HepG2 (cell line): ENCODE measurements around the gene TAP1. TPM values are rescaled to one million over a fixed set of nuclear protein-coding genes. Genes with fewer than 3 reads are reported as not detected.

Experiments
- ATF1 ChIP-seq: IDR thresholded peaks from 2 replicates; pipeline ENCODE4 v1.6.1; 2016; ENCODE audit warnings: mild to moderate bottlenecking, control low read depth
- BHLHE40 ChIP-seq: IDR thresholded peaks from 2 replicates; pipeline ENCODE4 v1.6.1; 2011; ENCODE audit warnings: low read length, improper control_type of control experiment
- CAMTA2 ChIP-seq: sonication (generic); formaldehyde crosslinking; IDR thresholded peaks from 2 replicates; pipeline ENCODE4 v1.4.0; 2020; ENCODE audit warnings: mild to moderate bottlenecking, missing genetic modification reagents, borderline replicate concordance
- E2F5 ChIP-seq: sonication (generic); formaldehyde crosslinking; conservative IDR thresholded peaks from 2 replicates; pipeline ENCODE4 v1.4.0; 2020; ENCODE audit warnings: missing genetic modification reagents
- ERF ChIP-seq: IDR thresholded peaks from 2 replicates; pipeline ENCODE4 v1.6.1; 2018; ENCODE audit warnings: missing biosample characterization, missing genetic modification reagents
- FUBP1 ChIP-seq: sonication (generic); formaldehyde crosslinking; IDR thresholded peaks from 2 replicates; pipeline ENCODE4 v1.5.1; 2020; ENCODE audit warnings: missing genetic modification reagents, mild to moderate bottlenecking, borderline replicate concordance
- GPN1 ChIP-seq: sonication (generic); formaldehyde crosslinking; IDR thresholded peaks from 2 replicates; pipeline ENCODE4 v1.5.1; 2020; ENCODE audit warnings: missing genetic modification reagents, borderline replicate concordance
- HOXA7 ChIP-seq: sonication (generic); formaldehyde crosslinking; IDR thresholded peaks from 2 replicates; pipeline ENCODE4 v1.8.1; 2022; ENCODE audit warnings: mild to moderate bottlenecking, missing genetic modification reagents, moderate library complexity
- LBX2 ChIP-seq: sonication (generic); formaldehyde crosslinking; IDR thresholded peaks from 2 replicates; pipeline ENCODE4 v1.5.0; 2020; ENCODE audit warnings: missing genetic modification reagents, mild to moderate bottlenecking, borderline replicate concordance
- MAFF ChIP-seq: IDR thresholded peaks from 2 replicates; pipeline ENCODE4 v1.6.1; 2011; ENCODE audit warnings: low read depth, low read length, improper control_type of control experiment
- MEIS2 ChIP-seq: sonication (generic); formaldehyde crosslinking; IDR thresholded peaks from 2 replicates; pipeline ENCODE4 v1.9.0; 2021; ENCODE audit warnings: mild to moderate bottlenecking, missing genetic modification reagents
- PRMT3 ChIP-seq: sonication (generic); formaldehyde crosslinking; IDR thresholded peaks from 2 replicates; pipeline ENCODE4 v1.8.1; 2022; ENCODE audit warnings: low read depth, mild to moderate bottlenecking, moderate library complexity, missing genetic modification reagents, borderline replicate concordance
- SNAPC2 ChIP-seq: sonication (generic); formaldehyde crosslinking; IDR thresholded peaks from 2 replicates; pipeline ENCODE4 v1.8.1; 2022; ENCODE audit warnings: mild to moderate bottlenecking, missing genetic modification reagents
- TEAD2 ChIP-seq: sonication (generic); formaldehyde crosslinking; IDR thresholded peaks from 2 replicates; pipeline ENCODE4 v1.9.0; 2021; ENCODE audit warnings: missing genetic modification reagents
- TOE1 ChIP-seq: sonication (generic); formaldehyde crosslinking; IDR thresholded peaks from 2 replicates; pipeline ENCODE4 v1.4.0; 2020; ENCODE audit warnings: mild to moderate bottlenecking, missing genetic modification reagents
- ZEB1 ChIP-seq: IDR thresholded peaks from 2 replicates; pipeline ENCODE4 v1.6.1; 2012; ENCODE audit warnings: mild to moderate bottlenecking, low read depth, inconsistent platforms; ENCODE audit not compliant: insufficient replicate concordance
- ZFAT ChIP-seq: sonication (generic); formaldehyde crosslinking; conservative IDR thresholded peaks from 2 replicates; pipeline ENCODE4 v1.8.1; 2023; ENCODE audit warnings: missing genetic modification reagents, inconsistent platforms
- ZFP36 ChIP-seq: fragments of 150-350 bp; IDR thresholded peaks from 2 replicates; pipeline ENCODE4 v1.6.1; 2018; ENCODE audit warnings: borderline replicate concordance, low read length, low read depth; ENCODE audit not compliant: partially characterized antibody
- ZFP36L2 ChIP-seq: sonication (generic); formaldehyde crosslinking; IDR thresholded peaks from 2 replicates; pipeline ENCODE4 v1.4.0; 2020; ENCODE audit warnings: missing genetic modification reagents
- ZIK1 ChIP-seq: sonication (generic); formaldehyde crosslinking; IDR thresholded peaks from 2 replicates; pipeline ENCODE4 v1.5.0; 2020; ENCODE audit warnings: mild to moderate bottlenecking, low read depth, missing genetic modification reagents, borderline replicate concordance
- ZNF282 ChIP-seq: fragments of 450-650 bp; IDR thresholded peaks from 2 replicates; pipeline ENCODE4 v1.6.1; 2018; ENCODE audit not compliant: partially characterized antibody
- ZNF296 ChIP-seq: sonication (generic); formaldehyde crosslinking; conservative IDR thresholded peaks from 2 replicates; pipeline ENCODE4 v1.5.0; 2020; ENCODE audit warnings: mild to moderate bottlenecking, missing genetic modification reagents
- ZNF335 ChIP-seq: sonication (generic); formaldehyde crosslinking; IDR thresholded peaks from 2 replicates; pipeline ENCODE4 v1.4.0; 2020; ENCODE audit warnings: missing genetic modification reagents
- ZNF431 ChIP-seq: sonication (generic); formaldehyde crosslinking; IDR thresholded peaks from 2 replicates; pipeline ENCODE4 v1.9.0; 2022; ENCODE audit warnings: missing genetic modification reagents, low read depth, mild to moderate bottlenecking, borderline replicate concordance
- ZNF501 ChIP-seq: sonication (generic); formaldehyde crosslinking; IDR thresholded peaks from 2 replicates; pipeline ENCODE4 v1.5.1; 2020; ENCODE audit warnings: mild to moderate bottlenecking, moderate library complexity, missing genetic modification reagents
- ZNF546 ChIP-seq: sonication (generic); formaldehyde crosslinking; conservative IDR thresholded peaks from 2 replicates; pipeline ENCODE4 v1.8.1; 2023; ENCODE audit warnings: mild to moderate bottlenecking, missing genetic modification reagents
- polyA plus RNA-seq, 8 experiments: library from polyadenylated mRNA; depleted of rRNA in 3 of 8; stranded (reverse) in 7 of 8; unstranded in 1 of 8; fragments of >200 nt; fragmentation: Illumina TruSeq in 4 of 8; extraction: Trizol in 4 of 8; gene quantifications; 2 replicates each; pipeline versions ENCODE4 v1.2.1 to v1.2.3, GENCODE V29; 2011 to 2016; ENCODE audit warnings: low read depth in 4 of 8, missing spikeins in 1 of 8, mixed read lengths in 1 of 8; ENCODE audit not compliant: insufficient read depth in 1 of 8
- total RNA-seq, 5 experiments: library from RNA; depleted of rRNA; stranded (reverse); fragments of >200 nt; fragmentation: Illumina TruSeq; extraction: Trizol; gene quantifications; 2 replicates each; pipeline ENCODE4 v1.2.3, GENCODE V29; 2016; ENCODE audit warnings: low read depth in 1 of 5
- TF ChIP-seq, protein P1 (sequence below): IDR thresholded peaks from 2 replicates; pipeline ENCODE4 v1.6.1; 2016; ENCODE audit warnings: missing genetic modification reagents, missing compliant biosample characterization

TAP1 gene
- total and polyA plus RNA-seq, 2 of the 13 experiments (the other 11 are each of a cell fraction or from before 2014, with no cell fraction given): 31.2 to 52.2 TPM

DNA sequence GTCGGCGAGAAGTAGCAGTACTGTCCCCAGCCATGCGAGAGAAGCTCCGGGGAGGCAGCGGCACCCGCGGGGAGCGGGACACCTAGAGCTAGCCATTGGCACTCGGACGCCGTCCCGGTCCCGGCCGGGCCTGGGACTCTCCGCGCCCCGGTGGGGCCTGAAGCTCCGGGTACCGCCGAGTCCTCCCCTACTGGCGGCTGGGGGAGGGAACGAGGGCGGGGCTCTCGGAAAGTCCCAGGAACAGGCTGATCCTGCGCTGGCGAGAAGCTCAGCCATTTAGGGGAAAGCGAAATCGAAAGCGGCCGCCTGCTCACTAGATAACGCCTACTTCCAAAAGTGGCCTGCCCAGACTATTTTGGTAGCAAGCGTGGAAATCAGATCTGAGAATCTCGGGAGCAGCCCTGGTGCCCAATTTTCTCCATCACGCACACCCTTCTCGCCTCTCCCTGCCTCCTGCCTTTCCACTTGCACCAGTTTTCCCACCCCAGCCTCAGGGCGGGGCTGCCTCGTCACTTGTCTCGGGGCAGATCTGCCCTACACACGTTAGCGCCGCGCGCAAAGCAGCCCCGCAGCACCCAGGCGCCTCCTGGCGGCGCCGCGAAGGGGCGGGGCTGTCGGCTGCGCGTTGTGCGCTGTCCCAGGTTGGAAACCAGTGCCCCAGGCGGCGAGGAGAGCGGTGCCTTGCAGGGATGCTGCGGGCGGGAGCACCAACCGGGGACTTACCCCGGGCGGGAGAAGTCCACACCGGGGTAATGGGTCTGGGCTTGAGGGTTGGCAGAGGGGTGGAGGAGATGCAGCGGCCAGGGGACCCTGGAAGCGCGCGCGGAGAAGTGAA is at the start of gene TAP1, which contains the start of gene PSMB9 (continued):
- peak; percentile 93 for TF ChIP-seq ATF1 (CRISPR knock-in tag)
- TF ChIP-seq ZNF546: no peak
- TF ChIP-seq, protein P1, sequence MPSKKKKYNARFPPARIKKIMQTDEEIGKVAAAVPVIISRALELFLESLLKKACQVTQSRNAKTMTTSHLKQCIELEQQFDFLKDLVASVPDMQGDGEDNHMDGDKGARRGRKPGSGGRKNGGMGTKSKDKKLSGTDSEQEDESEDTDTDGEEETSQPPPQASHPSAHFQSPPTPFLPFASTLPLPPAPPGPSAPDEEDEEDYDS: peak; percentile 63; the same call in 1 of the 2 replicates
- TF ChIP-seq PRMT3 (CRISPR knock-in tag): no peak
- no peak for TF ChIP-seq CAMTA2 (CRISPR knock-in tag)
- no peak for TF ChIP-seq GPN1 (CRISPR knock-in tag)
- TF ChIP-seq ZEB1: no peak
- peak; percentile 47; the same call in 1 of the 2 replicates for TF ChIP-seq ZNF335 (CRISPR knock-in tag)
- no peak for TF ChIP-seq TEAD2
- TF ChIP-seq FUBP1: no peak
- TF ChIP-seq ZFP36L2: 0 out of 2 replicates have a peak, but pooled peaks have one; percentile 21
- peak; percentile 82; the same call in 1 of the 2 replicates for TF ChIP-seq SNAPC2
- TF ChIP-seq ZNF282: no peak
- TF ChIP-seq ZFP36: no peak
- TF ChIP-seq ZNF501 (CRISPR knock-in tag): peak; percentile 90
- TF ChIP-seq ZNF431 (CRISPR knock-in tag): no peak
- peak; percentile 55; the same call in 1 of the 2 replicates for TF ChIP-seq MEIS2
- TF ChIP-seq ZFAT (CRISPR knock-in tag): no peak
- TF ChIP-seq BHLHE40: peak; percentile 50; the same call in 1 of the 2 replicates
- TF ChIP-seq ZNF296: 0 out of 2 replicates have a peak, but pooled peaks have one; percentile 25
- peak; percentile 56; the same call in 1 of the 2 replicates for TF ChIP-seq LBX2 (CRISPR knock-in tag)
- TF ChIP-seq ERF (CRISPR knock-in tag): no peak; the same call in 1 of the 2 replicates
- 0 out of 2 replicates have a peak, but pooled peaks have one; percentile 24 for TF ChIP-seq ZIK1 (CRISPR knock-in tag)
- TF ChIP-seq MAFF: no peak
- 0 out of 2 replicates have a peak, but pooled peaks have one; percentile 18 for TF ChIP-seq E2F5 (CRISPR knock-in tag)
- 0 out of 2 replicates have a peak, but pooled peaks have one; percentile 28 for TF ChIP-seq TOE1 (CRISPR knock-in tag)
- no peak for TF ChIP-seq HOXA7 (CRISPR knock-in tag)
